RWPE2 (cell line): ENCODE results near the gene NTNG2.
A peak's percentile ranks its signal among the peaks of the same experiment; 100 is the strongest.

Experiments used
- ATAC-seq: fragments of 200-7000 bp; cut with Tn5 transposase; 3 replicates; pipeline ENCODE4 v1.9.1; 2021; ENCODE audit warnings: low read depth
- DNase-seq: peaks from one replicate; pipeline ENCODE4 v3.0.0-alpha.2; 2020; ENCODE audit warnings: low spot score
- H3K27ac ChIP-seq: fragments of 450-650 bp; 2 replicates; pipeline ENCODE4 v1.5.1; 2017; ENCODE audit warnings: mild to moderate bottlenecking; ENCODE audit not compliant: poor library complexity, severe bottlenecking
- H3K27me3 ChIP-seq: fragments of 250-450 bp; sonication (Bioruptor Pico); 2 replicates; pipeline ENCODE4 v1.5.1; 2021; ENCODE audit warnings: mild to moderate bottlenecking, moderate library complexity; ENCODE audit not compliant: insufficient read depth, poor library complexity, severe bottlenecking
- H3K36me3 ChIP-seq: fragments of 250-450 bp; sonication (Bioruptor Pico); 2 replicates; pipeline ENCODE4 v1.5.1; 2020; ENCODE audit warnings: low read depth, mild to moderate bottlenecking, moderate library complexity
- H3K4me1 ChIP-seq: fragments of 250-450 bp; sonication (Bioruptor Pico); 2 replicates; pipeline ENCODE4 v1.5.1; 2021; ENCODE audit warnings: mild to moderate bottlenecking, moderate library complexity; ENCODE audit not compliant: insufficient read depth, poor library complexity, severe bottlenecking
- H3K4me3 ChIP-seq: fragments of 250-450 bp; sonication (Bioruptor Pico); 2 replicates; pipeline ENCODE4 v1.5.1; 2021; ENCODE audit warnings: mild to moderate bottlenecking, moderate library complexity; ENCODE audit not compliant: severe bottlenecking
- H3K9me3 ChIP-seq: fragments of 250-450 bp; sonication (Bioruptor Pico); 2 replicates; pipeline ENCODE4 v1.5.1; 2021; ENCODE audit warnings: mild to moderate bottlenecking, moderate library complexity; ENCODE audit not compliant: severe bottlenecking
- CTCF ChIP-seq: fragments of 450-650 bp; IDR thresholded peaks from one replicate; pipeline ENCODE4 v1.5.1; 2017; ENCODE audit warnings: mild to moderate bottlenecking, moderate library complexity; ENCODE audit not compliant: poor library complexity, severe bottlenecking

The NTNG2 gene

GRCh38 chr9:132141344-132141947 is 20.4 kb upstream of the NTNG2 start:
- H3K27ac ChIP-seq, result no peak overlapping the region
- peaks cover 48% of the 10 kb centered on the region for H3K27me3 ChIP-seq
- DNase-seq (no peak), ATAC-seq (peak; percentile 33; the same call in 1 of the 3 replicates)
- TF ChIP-seq CTCF, result no peak
- no peaks in the 10 kb centered on the region for H3K36me3 ChIP-seq
- H3K9me3 ChIP-seq, result no peaks in the 10 kb centered on the region
- no peak overlapping the region for H3K4me3 ChIP-seq
- no peaks in the 10 kb centered on the region for H3K4me1 ChIP-seq

- Histone ChIP-seq H3K4me3 (no peak overlapping the region), H3K27ac (no peak overlapping the region), H3K36me3 (no peaks in the 10 kb centered on the region), H3K27me3 (peaks cover 42% of the 10 kb centered on the region), H3K9me3 (no peaks in the 10 kb centered on the region), H3K4me1 (no peaks in the 10 kb centered on the region)
- no peak for DNase-seq
- ATAC-seq, result peak; percentile 80
- TF ChIP-seq CTCF, result no peak
Measured at GRCh38 chr9:132141948-132142594, 19.8 kb upstream of the NTNG2 start.

GRCh38 chr9:132142924-132143323 is 18.9 kb upstream of the NTNG2 start:
- ATAC-seq (peak; percentile 34; the same call in 2 of the 3 replicates), DNase-seq (no peak)
- Histone ChIP-seq H3K9me3 (no peaks in the 10 kb centered on the region), H3K27ac (no peak overlapping the region), H3K36me3 (no peaks in the 10 kb centered on the region), H3K4me3 (no peak overlapping the region), H3K27me3 (peaks cover 35% of the 10 kb centered on the region), H3K4me1 (no peaks in the 10 kb centered on the region)
- no peak for TF ChIP-seq CTCF

- Histone ChIP-seq H3K36me3 (no peaks in the 10 kb centered on the region), H3K27ac (no peak overlapping the region), H3K4me3 (no peak overlapping the region), H3K27me3 (peaks cover 35% of the 10 kb centered on the region), H3K4me1 (no peaks in the 10 kb centered on the region), H3K9me3 (no peaks in the 10 kb centered on the region)
- DNase-seq (no peak), ATAC-seq (no peak)
- no peak for TF ChIP-seq CTCF
Measured at GRCh38 chr9:132143359-132143758, 18.5 kb upstream of the NTNG2 start.
